Cardiac muscle cell (in vitro differentiated cells and primary cell): ENCODE measurements around the gene GRAP2. TPM values are rescaled to one million over a fixed set of nuclear protein-coding genes. Genes with fewer than 3 reads are reported as not detected.
A peak's percentile ranks its signal among the peaks of the same experiment; 100 is the strongest.

Source experiments
- DNase-seq, 2 donors: peaks; one replicate each; pipeline versions ENCODE4 v3.0.0 to v3.0.0-alpha.2; 2010 to 2017; ENCODE audit warnings: low read depth in 1 of 2, low spot score in 1 of 2
- H3K27ac ChIP-seq: fragments of 200-600 bp; sonication (generic); 2 replicates; pipeline ENCODE4 v1.5.1; 2016
- H3K27me3 ChIP-seq: fragments of 200-600 bp; sonication (generic); 2 replicates; pipeline ENCODE4 v1.6.0; 2016; ENCODE audit warnings: control low read depth
- H3K36me3 ChIP-seq: fragments of 200-600 bp; sonication (generic); 2 replicates; pipeline ENCODE4 v1.5.1; 2016; ENCODE audit warnings: control low read depth
- H3K4me1 ChIP-seq: fragments of 200-600 bp; sonication (generic); 2 replicates; pipeline ENCODE4 v1.8.1; 2017; ENCODE audit warnings: low read depth, mild to moderate bottlenecking, mixed run types
- H3K4me3 ChIP-seq: fragments of 200-600 bp; sonication (generic); 2 replicates; pipeline ENCODE4 v1.5.1; 2016; ENCODE audit warnings: mild to moderate bottlenecking
- H3K9me3 ChIP-seq: fragments of 200-600 bp; sonication (generic); 2 replicates; pipeline ENCODE4 v1.5.1; 2017; ENCODE audit warnings: low read depth, mild to moderate bottlenecking, control low read depth
- polyA plus RNA-seq: library from polyadenylated mRNA; unstranded; fragments of >200 nt; fragmentation: Nextera tagmentation; extraction: Ambion mirVana; gene quantifications from 2 replicates; pipeline ENCODE4 v1.2.1, GENCODE V29; 2016
- total RNA-seq: library from RNA; depleted of rRNA; stranded (reverse); fragments of >200 nt; gene quantifications from 2 replicates; pipeline ENCODE4 v1.2.3, GENCODE V29; 2016
- TF ChIP-seq, protein P1 (sequence below): IDR thresholded peaks from 2 replicates; pipeline ENCODE4 v1.5.1; 2012; ENCODE audit warnings: low read depth, mild to moderate bottlenecking, low read length

GRAP2 gene
- total and polyA plus RNA-seq, 2 experiments from 2014 or later = 0.09 TPM; not detected in 1

DNA sequence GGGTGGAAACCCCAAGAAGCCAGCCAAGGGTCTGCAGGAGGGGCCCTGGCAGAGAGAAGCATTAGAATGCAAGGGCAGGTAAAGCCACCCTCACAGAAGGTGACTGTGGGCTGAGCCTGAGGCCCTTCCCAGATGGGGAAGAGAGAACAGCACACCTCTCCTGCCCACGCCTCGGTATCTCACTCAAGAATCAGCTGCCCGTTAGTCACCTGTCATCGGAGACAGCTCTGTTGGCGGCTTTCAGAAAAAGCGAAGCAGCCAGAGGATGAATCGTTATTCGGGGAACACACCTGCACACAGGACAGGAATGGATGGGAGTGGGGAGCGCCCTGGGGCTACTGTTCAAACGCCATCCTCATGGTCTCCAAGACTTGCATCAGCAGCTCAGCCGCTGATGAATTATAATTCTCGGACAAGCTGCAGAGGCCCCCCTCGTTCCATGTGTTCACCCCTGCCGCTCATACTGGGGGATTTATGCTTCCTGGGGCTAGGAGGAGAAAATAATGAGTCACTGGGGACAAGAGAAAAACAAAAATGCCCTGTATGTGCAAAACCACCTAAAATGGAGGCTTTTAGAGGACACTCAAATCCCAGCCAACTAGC, 37.7 kb downstream of the GRAP2 start:
- Histone ChIP-seq H3K36me3 (no peaks in the 10 kb centered on the region), H3K4me3 (no peak overlapping the region), H3K4me1 (no peaks in the 10 kb centered on the region), H3K27me3 (no peaks in the 10 kb centered on the region), H3K27ac (no peak overlapping the region), H3K9me3 (no peaks in the 10 kb centered on the region)
- no peak for DNase-seq
- TF ChIP-seq, protein P1, sequence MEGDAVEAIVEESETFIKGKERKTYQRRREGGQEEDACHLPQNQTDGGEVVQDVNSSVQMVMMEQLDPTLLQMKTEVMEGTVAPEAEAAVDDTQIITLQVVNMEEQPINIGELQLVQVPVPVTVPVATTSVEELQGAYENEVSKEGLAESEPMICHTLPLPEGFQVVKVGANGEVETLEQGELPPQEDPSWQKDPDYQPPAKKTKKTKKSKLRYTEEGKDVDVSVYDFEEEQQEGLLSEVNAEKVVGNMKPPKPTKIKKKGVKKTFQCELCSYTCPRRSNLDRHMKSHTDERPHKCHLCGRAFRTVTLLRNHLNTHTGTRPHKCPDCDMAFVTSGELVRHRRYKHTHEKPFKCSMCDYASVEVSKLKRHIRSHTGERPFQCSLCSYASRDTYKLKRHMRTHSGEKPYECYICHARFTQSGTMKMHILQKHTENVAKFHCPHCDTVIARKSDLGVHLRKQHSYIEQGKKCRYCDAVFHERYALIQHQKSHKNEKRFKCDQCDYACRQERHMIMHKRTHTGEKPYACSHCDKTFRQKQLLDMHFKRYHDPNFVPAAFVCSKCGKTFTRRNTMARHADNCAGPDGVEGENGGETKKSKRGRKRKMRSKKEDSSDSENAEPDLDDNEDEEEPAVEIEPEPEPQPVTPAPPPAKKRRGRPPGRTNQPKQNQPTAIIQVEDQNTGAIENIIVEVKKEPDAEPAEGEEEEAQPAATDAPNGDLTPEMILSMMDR = no peak

DNA sequence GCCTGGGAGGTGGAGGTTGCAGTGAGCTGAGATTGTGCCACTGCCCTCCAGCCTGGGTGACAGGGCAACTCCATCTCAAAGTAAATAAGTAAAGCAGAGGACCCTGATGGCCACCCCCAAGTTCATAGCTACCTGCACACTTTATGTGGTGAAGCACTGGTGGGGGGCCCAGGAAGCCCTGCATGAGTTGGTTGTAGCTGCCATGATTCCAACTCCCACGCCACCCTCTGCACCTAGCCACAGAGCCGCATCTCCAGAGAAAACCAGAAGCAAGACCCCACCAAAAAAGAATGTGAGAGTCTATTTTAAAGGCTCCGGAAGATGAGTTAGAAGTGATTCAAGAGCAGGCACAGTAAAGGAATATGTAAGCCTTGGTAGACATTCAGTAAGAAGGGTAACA, 38.9 kb downstream of the GRAP2 start:
- TF ChIP-seq, protein P1 = no peak
- Histone ChIP-seq H3K4me3 (no peak overlapping the region), H3K27ac (no peak overlapping the region), H3K4me1 (no peaks in the 10 kb centered on the region), H3K9me3 (no peaks in the 10 kb centered on the region), H3K36me3 (no peaks in the 10 kb centered on the region), H3K27me3 (no peaks in the 10 kb centered on the region)
- no peak for DNase-seq

DNA sequence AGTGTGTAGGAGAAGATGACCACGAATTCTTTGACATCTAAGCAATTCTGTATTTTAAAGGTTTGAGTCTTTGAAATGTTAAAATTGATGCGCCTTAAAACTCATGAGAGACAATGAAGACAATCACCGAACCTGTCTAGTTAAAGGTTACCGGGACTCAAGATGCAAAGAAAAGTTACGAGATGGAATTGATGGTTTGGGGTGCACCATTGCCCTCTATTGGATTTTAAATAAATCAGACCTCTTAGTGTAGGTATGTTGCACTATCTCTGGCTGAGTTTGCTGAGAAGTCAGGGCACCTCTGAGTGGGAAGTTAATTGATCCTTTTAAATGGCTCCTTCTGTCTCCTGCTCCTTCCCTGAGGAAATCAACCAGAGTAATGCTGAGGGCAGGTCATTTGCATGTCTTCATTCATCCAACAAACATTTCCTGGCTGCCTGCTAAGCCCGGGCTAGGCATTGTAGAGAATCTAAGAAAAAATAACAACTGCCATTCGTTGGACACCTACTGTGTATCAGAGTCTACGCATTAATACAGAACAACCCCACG, 39.9 kb downstream of the GRAP2 start:
- Histone ChIP-seq H3K9me3 (no peaks in the 10 kb centered on the region), H3K27me3 (no peaks in the 10 kb centered on the region), H3K36me3 (no peaks in the 10 kb centered on the region), H3K4me1 (peaks cover 7% of the 10 kb centered on the region), H3K27ac (no peak overlapping the region), H3K4me3 (no peak overlapping the region)
- DNase-seq = no peak
- TF ChIP-seq, protein P1 = no peak

DNA sequence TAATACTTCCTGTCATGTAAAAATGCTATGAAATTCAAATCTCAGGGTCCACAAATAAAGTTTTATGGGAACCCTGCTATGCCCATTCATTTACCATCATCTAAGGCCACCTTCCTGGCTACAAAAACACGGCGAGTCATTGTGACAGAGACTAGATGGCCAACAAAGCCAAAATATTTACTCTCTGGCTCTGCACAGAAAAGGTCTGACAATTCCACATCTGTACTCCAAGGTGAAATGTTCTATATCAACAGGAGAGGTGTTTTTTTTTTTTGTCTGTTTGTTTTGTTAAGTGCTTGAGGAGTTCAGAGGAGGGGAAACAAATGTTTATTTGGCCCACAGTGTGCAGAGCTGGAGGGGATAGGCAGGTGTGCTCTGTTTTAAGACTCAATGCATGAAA, 40.7 kb downstream of the GRAP2 start:
- Histone ChIP-seq H3K4me3 (no peak overlapping the region), H3K9me3 (no peaks in the 10 kb centered on the region), H3K4me1 (peaks cover 15% of the 10 kb centered on the region), H3K27me3 (no peaks in the 10 kb centered on the region), H3K27ac (no peak overlapping the region), H3K36me3 (no peaks in the 10 kb centered on the region)
- DNase-seq = no peak
- TF ChIP-seq, protein P1 = no peak

DNA sequence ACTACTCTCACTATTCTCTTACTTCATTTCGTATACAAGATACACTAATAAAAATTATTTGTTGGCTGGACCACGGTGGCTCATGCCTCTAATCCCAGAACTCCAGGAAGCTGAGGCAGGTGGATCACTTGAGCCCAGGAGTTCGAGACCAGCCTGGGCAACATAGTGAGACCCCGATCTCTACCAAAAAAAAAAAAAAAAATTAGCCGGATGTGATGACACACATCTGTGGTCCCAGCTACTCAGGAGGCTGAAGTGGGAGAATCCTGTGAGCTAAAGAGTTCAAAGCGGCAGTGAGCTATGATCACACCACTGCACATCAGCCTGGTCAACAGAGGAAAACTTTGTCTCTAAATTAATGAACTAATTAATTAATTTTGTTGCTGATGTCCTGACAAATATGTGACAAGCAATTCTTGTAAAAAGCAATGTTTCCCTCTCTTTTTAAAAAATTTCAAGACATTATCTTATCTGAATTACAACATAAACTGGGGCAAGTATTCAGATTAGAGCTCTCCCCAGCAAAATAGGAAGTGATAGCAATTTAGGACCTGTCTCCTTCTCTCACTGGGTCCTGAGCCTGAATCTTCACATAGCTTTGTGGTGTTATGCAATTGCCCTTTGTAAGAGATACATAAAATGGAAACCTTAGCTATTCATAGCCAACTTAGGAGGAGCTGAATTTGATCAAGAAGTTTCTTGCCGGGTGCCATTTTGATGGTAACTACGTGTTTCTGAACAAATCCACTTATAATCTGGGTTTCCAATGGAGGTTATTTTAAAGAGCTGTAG, 41.8 kb downstream of the GRAP2 start:
- Histone ChIP-seq H3K4me1 (peaks cover 25% of the 10 kb centered on the region), H3K36me3 (no peaks in the 10 kb centered on the region), H3K27ac (no peak overlapping the region), H3K27me3 (no peaks in the 10 kb centered on the region), H3K9me3 (no peaks in the 10 kb centered on the region), H3K4me3 (no peak overlapping the region)
- TF ChIP-seq, protein P1 = no peak
- peak in 1 of 2 donors; percentile 23 for DNase-seq
